Testis (tissue), 2 donors: Measurements from ENCODE around the gene EBF4.

Source experiments
- CTCF ChIP-seq, 3 experiments: fragments of 450-650 bp in 2 of 3; fragments of 200-600 bp in 1 of 3; sonication (generic) in 1 of 3; IDR thresholded peaks; one replicate each; pipeline ENCODE4 v1.5.1; 2016 to 2019; ENCODE audit warnings: antibody characterized with exemption in 3 of 3, mild to moderate bottlenecking in 2 of 3, moderate library complexity in 1 of 3
- POLR2A ChIP-seq: fragments of 450-650 bp; IDR thresholded peaks from one replicate; pipeline ENCODE4 v1.6.1; 2017; ENCODE audit warnings: antibody characterized with exemption, mild to moderate bottlenecking, moderate library complexity

- TF ChIP-seq CTCF (IDR thresholded peaks at IDR 0.05) (no peak), POLR2A (no peak)
Observed at GRCh38 chr20:2706688-2707352, 14.2 kb downstream of the EBF4 start.
